Glomerular visceral epithelial cell (primary cell): ENCODE data around the gene PLD6.
"Not testable (repeated sequence)": the region's sequence is repeated elsewhere in the genome, so short reads cannot be mapped to it uniquely, and the experiment has no call there.

Experiments used
- DNase-seq: peaks from one replicate; pipeline ENCODE4 v3.0.0-alpha.2; 2016; ENCODE audit errors: extremely low spot score

PLD6 gene

DNA sequence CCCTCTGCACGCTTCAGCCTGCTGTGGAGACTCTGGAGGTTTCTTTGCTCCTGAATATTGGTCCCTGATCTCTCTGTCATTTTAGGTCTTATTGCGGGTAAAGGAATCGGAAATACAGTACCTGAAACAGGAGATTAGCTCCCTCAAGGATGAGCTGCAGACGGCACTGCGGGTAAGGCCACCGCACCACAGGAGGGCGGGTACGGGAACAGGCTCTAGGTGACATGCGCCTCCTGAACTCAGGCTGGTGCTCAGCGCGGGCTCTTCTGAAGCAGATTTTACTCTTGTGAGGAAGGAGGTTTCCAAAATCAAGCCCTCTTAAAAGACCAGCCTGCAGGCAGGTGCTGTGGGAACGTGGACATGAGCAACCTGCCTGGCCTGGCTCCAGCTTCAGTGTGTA lies 29.8 kb downstream of the PLD6 start:
- no peak for DNase-seq

DNA sequence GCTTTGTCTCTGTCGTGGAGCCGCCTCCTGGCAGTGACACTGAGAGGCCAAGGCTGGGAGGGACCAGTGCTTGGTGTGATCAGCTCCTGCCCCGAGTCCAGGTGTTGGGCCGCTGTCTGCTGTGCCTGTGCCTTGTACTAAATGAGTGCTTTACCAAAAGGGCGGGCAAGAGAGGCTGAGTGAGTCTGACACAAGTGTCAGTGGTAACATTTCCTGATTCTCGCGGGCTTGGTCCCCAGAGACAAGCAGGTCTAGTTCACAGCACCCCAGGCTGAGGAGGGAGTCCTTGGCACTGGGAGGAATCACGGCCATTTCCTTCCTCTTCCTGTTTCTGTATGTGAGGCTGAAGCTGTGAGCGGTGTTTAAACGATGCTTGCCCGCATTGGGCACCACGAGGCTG lies 30.2 kb downstream of the PLD6 start:
- no peak for DNase-seq

DNA sequence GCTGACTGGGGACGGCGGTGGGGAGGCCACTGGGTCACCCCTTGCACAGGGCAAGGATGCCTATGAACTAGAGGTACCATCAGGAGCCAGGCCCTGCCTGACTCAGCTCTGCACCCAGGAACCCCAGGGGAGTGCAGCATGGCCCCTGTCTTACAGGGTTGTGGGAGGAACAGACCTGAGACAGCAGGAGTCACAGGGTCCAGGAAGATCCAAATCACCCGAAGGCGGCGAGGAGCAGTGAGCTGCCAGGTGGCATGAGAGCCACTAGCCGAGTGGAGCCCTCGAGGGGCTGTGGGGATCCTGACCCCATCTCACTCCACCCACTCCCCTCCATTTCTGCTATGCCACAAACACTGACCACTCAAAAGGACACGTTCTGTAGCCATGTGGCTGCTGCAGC lies 30.8 kb downstream of the PLD6 start:
- DNase-seq: no peak

DNA sequence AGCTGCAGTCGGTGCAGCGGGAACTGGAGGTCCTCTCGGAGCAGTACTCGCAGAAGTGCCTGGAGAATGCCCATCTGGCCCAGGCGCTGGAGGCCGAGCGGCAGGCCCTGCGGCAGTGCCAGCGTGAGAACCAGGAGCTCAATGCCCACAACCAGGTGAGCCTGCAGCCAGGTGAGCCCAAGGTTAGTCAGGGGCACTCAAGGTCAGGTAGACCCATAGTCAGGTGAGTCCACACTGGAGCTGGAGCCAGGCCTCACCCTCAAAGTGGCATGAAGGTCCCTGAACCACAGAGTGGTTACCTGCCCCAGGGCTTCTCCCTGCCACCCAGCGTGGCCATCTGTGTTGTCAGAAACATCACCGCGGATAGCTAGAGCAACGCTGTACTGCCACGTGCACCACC lies 32.2 kb downstream of the PLD6 start:
- DNase-seq: no peak

DNA sequence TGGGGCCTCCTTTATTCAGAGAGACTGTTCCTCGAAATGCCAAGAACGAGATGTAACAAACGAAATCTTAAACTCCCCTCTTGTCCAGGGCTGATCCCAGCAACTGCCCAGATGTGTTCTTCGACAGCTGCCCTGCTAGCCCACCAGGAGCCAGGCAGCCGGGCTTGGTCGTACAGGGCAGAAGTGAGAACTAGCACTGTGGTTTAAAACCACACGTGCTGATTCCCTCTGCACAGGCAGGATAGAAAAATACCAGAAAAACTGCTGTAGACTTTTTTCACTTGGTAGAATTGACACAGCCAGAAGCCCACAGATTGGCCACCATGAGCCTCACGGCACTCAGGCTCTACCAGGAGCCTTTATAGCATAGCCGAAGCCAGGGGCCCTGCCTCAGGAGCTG lies 33.1 kb downstream of the PLD6 start:
- DNase-seq: no peak

DNA sequence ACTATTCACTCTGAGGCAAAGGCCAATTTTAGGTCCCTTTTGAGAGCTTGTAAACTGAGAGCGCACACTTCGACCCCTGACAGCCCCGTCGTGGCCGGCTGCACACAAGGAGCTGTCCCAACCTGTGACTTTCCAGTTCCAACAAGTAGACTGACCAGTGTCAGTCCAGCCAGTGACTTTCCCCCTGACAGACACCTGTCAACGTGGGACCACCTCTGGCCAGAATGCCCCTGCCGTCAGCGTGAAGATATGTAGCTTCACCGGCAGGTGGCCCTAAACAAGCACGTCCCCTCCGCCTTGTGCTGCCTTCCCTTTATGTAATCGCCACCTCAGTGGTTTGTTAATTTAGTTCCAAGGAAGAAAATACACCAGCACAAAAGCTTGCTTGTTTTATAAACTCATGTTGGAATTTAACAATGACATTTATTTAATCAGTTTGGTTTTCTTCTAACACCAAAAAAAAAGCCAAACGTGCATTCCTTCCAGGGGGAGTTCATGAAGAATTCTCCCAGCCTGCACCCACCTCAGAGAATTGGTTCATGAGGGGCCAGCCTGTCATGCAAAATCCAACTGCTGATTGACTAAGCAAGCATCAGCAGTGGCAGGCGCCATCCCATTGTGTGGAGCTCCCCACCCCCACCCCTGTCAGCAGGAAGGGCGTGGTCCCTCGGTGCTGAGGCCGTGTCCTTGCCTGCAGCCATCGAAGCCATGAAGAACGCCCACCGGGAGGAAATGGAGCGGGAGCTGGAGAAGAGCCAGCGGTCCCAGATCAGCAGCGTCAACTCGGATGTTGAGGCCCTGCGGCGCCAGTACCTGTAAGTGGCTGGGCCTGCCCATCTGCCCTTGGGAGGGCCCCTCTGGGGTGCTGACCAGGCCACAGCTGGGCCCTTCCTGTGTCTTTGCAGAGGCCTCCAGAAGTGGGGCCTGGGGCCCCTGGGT lies 33.9 kb downstream of the PLD6 start:
- DNase-seq: no peak

DNA sequence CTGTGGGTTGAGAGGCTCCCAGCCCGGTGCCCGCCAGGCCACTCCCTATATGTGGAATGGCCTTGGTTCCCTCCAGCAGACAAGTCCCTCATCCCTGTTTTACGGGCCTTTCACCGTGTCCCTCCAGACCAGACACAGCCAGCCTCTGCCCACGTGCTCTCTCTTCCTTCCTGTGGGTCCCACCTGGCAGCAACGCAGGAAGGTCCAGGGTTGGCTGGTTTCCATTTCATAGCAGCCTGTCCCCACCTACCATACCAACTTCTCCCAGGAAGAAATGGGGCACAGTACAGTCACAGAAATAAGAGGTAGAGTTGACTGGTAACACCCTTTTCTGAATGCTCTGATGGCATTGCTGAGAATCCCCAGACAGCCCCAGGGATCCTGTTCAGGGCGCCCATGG lies 34.9 kb downstream of the PLD6 start:
- no peak for DNase-seq

DNA sequence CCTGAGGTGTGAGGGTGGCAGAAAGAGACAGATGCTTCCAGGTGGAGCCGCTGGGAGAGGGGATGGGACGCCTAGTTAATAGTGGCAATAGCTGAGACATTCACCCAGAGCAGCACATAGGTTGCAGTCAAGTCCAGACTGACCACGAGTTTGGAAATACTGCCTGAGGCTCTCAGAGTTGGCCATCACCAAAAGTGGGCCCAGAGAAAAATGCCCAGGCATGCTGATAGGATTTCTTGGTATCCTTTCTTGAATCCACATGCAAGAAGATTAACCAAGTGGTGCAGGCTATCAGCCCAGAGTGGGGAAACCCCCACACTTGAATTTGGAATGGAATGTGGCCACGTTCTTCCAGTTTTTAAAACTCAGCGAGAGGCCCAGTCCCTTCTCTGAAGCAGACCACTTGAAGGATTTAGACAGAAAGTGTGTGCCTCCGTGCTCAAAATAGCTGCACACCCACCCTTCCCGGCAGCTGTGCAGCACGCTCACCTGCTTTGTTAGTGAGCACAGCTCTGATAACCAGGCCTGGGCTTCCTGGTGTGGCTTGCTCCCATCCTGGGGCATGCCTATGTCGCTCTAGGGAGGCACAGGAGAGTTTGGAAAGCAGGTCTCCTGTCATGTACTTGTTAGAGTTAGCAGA lies 35.7 kb downstream of the PLD6 start:
- no peak for DNase-seq

DNA sequence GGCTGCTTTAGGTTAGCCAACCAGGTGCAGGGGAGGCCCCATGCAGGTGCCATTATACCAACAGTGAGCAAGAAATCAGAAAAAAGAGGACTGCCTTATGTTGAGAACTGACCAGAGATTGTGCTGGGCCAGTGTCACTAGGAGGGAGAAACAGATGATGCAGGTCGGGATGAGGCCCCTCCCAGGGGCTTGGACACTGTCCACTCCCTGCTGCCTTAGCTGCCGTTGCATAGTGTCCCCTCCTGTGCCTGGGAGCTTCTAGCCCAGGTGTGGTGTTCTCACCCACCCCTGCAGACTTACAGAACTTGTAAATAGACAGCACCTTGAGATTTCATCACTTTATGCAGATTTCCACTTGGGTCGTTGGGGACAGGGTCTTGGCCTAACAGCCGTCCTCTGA lies 36.7 kb downstream of the PLD6 start:
- DNase-seq: no peak

DNA sequence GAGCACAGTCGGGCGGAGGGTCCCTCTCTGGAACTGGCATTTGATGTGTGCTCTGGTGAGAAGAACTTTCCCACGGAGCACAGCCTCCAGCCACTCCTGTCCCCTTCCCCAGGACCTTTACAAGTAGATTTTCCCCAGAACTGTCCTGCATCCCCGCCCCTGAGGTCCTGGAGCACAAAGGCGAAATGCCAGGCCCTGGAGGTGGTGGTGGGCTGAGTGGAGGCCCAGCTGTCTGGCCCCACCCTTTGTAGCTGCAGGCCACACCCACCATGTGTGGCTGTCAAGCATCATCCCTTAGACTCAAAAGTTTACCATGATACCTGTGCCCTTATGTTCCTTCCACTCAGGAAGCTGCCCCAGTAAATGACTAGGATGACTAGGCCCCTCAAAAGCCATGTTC lies 37.7 kb downstream of the PLD6 start:
- no peak for DNase-seq

DNA sequence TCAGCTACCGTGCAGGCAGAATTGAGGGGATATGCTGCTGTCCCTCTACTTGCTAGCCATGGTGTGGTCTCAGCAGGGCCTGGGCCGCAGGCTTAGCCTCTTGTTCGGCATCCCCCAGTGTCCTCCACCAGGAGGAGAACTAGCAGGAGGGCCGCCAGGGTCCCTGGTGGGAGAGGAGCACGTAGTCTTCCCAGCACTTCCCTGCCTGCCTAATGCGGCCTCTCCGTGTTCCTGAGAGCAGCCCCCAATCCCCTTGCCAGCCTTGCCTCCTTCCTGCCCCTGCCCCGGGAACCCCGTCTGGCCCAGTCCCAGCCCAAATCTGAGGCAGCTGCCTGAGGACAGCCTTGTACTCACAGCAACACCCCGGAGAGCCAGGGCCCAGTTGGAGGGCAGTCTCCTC lies 38.1 kb downstream of the PLD6 start:
- DNase-seq: no peak

DNA sequence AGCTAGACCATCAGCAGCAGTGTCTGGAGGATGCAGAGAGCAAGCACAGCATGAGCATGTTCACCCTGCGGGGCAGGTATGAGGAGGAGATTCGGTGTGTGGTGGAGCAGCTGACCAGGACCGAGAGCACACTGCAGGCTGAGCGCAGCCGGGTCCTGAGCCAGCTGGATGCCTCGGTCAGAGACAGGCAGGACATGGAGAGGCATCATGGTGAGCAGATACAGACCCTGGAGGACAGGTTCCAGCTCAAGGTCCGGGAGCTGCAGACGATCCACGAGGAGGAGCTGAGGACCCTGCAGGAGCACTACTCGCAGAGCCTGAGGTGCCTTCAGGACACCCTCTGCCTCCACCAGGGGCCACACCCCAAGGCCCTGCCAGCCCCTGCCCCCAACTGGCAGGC lies 38.8 kb downstream of the PLD6 start:
- no peak for DNase-seq

DNA sequence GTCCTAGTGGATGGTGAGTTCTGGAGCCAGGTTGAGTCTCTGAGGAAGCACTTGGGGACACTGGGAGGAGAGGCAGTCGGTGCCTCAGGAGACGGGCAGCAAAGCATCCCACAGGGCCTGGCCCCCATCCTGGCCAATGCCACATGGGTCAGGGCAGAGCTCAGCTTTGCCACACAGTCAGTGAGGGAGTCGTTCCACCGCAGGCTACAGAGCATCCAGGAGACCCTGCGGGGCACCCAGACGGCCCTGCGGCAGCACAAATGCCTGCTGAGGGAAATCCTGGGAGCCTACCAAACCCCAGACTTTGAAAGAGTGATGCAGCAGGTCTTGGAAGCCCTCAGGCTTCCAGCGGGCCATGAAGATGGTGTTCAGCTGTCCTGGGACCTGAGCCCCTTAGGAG lies 39.7 kb downstream of the PLD6 start:
- no peak for DNase-seq

DNA sequence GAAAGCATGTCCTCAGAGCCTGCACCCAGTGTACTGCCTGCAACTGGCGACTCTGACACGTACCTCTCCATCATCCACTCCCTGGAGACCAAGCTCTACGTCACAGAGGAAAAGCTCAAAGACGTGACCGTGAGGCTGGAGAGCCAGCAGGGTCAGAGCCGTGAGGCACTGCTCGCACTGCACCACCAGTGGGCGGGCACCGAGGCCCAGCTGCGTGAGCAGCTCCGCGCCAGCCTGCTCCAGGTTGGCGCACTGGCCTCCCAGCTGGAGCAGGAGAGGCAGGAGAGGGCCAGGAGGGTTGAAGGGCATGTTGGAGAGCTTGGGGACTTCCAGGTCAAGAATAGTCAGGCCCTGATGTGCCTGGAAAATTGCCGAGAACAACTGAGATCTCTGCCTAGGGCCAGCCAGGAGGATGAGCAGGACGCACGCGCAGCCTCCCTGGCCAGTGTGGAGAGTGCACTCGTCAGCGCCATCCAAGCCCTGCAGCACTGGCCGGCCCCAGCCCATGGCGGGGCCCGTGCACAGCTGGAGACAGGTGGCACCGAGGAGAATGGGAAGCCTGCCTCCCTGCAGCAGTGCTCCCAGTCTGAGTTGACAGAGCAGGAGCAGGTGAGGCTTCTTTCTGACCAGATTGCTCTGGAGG lies 40.3 kb downstream of the PLD6 start:
- no peak for DNase-seq

DNA sequence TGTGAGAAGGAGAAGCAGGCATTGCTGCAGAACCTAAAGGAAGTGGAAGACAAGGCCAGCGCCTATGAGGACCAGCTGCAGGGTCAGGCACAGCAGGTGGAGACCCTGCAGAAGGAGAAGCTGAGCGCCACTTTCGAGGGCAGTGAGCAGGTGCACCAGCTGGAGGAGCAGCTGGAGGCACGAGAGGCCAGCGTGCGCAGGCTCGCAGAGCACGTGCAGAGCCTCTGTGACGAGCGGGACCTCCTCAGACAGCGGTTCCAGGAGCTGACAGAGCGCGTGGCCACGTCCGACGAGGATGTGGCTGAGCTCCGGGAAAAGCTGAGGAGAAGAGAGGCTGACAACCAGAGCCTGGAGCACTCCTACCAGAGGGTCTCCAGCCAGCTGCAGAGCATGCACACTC lies 41.5 kb downstream of the PLD6 start:
- no peak for DNase-seq

DNA sequence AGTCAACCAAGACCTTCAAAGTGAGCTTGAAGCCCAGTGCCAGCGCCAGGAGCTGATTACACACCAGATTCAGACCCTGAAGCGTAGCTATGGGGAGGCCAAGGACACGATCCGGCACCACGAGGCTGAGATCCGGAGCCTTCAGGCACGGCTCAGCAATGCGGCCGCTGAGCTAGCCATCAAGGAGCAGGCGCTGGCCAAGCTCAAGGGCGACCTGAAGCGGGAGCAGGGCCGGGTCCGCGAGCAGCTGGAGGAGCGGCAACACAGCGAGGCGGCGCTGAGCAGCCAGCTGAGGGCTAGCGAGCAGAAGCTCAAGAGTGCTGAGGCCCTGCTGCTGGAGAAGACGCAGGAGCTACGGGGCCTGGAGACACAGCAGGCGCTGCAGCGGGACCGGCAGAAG lies 42.0 kb downstream of the PLD6 start:
- no peak for DNase-seq

DNA sequence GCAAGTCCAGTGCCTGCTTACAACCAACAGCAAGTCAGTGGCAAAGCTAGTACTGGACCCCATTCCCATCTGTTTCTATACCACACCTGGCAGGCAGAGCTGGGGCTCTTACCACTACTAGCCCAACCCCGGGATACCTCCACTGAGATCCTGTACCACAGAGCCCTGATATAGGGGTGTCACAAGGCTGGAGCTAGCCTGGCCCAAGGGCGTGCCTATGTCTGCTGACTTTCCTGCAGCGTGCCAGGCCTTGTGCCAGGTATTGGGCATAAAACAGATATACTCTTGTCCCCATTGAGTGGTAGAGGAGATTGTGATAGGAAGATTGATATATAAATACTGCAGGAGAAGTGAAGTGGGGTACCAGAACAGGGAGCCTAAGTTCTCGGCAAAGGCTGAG lies 44.4 kb downstream of the PLD6 start:
- no peak for DNase-seq

DNA sequence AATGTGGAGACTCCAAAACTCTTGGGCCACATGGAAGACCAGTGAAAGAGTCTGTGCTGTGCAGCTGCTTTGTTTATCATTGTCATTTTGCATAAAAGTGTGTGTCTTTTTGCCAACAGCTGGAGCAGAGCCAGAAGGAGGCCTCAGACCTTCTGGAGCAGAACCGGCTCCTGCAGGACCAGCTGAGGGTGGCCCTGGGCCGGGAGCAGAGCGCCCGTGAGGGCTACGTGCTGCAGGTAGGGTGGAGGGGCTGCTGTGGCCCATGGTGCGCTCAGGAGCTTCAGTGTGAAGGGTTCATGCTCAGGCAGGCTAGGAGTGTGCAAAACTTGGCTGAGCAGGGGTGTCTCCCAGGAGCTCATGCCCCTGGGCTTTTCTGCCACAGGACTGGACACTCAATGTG lies 45.0 kb downstream of the PLD6 start:
- no peak for DNase-seq

DNA sequence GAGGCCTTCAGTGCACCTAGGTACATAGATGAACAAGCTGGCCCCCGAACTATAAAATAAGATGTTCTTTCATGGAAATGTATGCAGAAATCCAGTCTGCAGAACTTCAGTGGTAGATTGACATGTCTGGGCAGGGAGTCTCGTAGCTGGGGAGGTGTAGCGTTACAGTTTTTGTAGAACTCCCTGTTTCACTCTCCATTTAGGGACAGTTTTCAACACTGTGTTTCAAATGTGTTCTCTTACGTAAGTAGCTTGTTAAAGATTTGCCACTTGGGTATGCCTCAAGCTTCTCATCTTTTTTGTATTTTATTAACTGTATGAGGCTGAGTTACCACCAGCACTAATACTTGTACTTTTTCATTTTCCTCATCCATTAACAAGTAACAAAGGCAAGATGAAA lies 46.6 kb downstream of the PLD6 start:
- DNase-seq: no peak

DNA sequence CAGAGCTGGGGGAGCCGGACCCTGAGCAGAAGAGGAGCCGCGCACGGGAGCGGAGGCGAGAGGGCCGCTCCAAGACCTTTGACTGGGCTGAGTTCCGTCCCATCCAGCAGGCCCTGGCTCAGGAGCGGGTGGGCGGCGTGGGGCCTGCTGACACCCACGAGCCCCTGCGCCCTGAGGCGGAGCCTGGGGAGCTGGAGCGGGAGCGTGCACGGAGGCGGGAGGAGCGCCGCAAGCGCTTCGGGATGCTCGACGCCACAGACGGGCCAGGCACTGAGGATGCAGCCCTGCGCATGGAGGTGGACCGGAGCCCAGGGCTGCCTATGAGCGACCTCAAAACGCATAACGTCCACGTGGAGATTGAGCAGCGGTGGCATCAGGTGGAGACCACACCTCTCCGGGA lies 47.6 kb downstream of the PLD6 start:
- not testable (repeated sequence) for DNase-seq

DNA sequence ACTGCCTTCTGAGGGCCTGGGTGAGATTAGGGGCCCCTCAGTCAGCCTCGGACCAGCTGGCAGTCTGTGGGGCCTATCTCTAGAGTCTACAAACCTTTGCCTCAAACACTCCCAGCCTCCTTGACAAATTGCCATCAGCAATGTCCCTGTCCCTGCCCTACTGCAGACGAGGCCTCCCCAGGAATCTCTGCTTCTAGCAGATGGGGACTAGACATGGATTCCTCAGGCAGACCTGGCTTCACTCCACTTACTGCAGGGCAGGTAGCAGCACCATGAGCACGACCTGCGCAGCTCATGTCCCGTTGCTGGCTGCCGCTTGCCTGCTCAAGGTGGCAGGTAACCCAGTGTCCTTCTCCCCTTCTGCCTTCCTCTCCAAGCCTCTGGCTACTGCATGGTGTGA lies 49.1 kb downstream of the PLD6 start:
- DNase-seq: no peak

DNA sequence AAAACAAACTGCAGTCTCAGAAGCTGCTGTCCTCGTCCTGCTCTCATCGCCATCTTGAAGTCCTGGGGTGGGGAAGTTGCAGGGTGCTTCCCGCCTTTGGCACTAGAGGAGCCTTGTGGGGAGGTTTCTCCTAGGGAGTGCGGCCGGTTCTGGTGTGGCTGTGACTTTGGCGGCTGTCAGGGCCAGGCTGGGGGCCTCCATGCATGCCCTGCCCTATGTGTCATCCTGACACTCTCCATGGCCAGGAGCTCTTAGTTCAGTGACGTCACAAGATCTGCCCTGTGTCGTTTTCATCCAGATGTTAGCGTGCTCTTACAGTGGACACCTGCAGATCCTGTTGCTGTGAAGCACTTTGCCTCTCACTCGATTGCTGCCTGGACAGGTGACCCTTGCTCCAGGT lies 49.6 kb downstream of the PLD6 start:
- DNase-seq: peak; percentile 64

DNA sequence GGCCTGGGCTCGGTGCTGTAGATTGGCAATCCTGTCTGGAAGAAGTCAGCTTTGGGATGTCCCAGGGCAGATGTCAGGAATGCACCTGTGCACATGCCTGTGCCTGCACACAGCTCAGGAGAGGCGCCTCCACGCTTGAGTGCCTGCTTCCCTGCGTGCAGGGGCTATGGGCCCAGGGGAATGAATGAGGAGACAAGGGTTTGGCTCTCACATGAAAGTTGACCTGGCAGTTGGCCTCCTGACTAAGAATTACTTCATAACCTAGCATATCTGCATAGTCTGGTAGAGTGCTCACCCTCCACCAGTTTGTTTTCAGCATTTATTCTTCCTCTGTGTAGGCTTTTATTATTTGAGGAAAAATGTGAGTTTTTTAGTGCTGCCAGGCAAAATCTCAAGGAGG lies 50.0 kb downstream of the PLD6 start:
- DNase-seq: peak; percentile 87
